Calu3 (cell line): Measurements from ENCODE around the gene GNAI2. TPM values are rescaled to one million over a fixed set of nuclear protein-coding genes. Genes with fewer than 3 reads are reported as not detected.
A peak's percentile ranks its signal among the peaks of the same experiment; 100 is the strongest.

Source experiments
- BruUV-seq: library from RNA; stranded (reverse); fragments of 400-500 nt; replicated peaks from 2 replicates; lab custom pipeline; 2021; lab: Mats Ljungman, UMichigan
- CTCF ChIA-PET: fragments of 300-600 bp; sonication (Branson Sonifier 250); formaldehyde crosslinking; loops from one replicate; lab custom pipeline; 2022; ENCODE audit warnings: antibody characterized with exemption; lab: Charles Lee
- DNase-seq: peaks from one replicate; pipeline ENCODE4 v3.0.0; 2022
- H3K27ac Mint-ChIP-seq: one replicate; pipeline ENCODE4 v1.8.0; 2022; ENCODE audit warnings: mixed read lengths; ENCODE audit not compliant: unreplicated experiment
- H3K27me3 Mint-ChIP-seq: one replicate; pipeline ENCODE4 v1.8.0; 2022; ENCODE audit warnings: mixed read lengths; ENCODE audit not compliant: unreplicated experiment
- H3K36me3 Mint-ChIP-seq: one replicate; pipeline ENCODE4 v1.8.0; 2022; ENCODE audit warnings: mild to moderate bottlenecking, moderate library complexity, mixed read lengths; ENCODE audit not compliant: insufficient read depth, unreplicated experiment
- H3K4me1 Mint-ChIP-seq: one replicate; pipeline ENCODE4 v1.8.0; 2022; ENCODE audit warnings: mild to moderate bottlenecking, low read depth, mixed read lengths; ENCODE audit not compliant: unreplicated experiment
- H3K4me3 Mint-ChIP-seq: one replicate; pipeline ENCODE4 v1.8.0; 2022; ENCODE audit warnings: mild to moderate bottlenecking, low read depth, moderate library complexity, mixed read lengths; ENCODE audit not compliant: unreplicated experiment
- H3K9me3 Mint-ChIP-seq: one replicate; pipeline ENCODE4 v1.8.0; 2022; ENCODE audit warnings: low read depth, mixed read lengths; ENCODE audit not compliant: unreplicated experiment
- intact Hi-C: fragments of 100-400 bp; cut with micrococcal nuclease; formaldehyde crosslinking; loops from one replicate; pipeline ENCODE4 v1.10.0; 2022; ENCODE audit not compliant: unreplicated experiment
- total RNA-seq: library from RNA; stranded (reverse); gene quantifications from 2 replicates; pipeline ENCODE4 v1.2.3, GENCODE V29; 2022
- TF ChIP-seq, protein P1 (sequence below): fragments of 200-600 bp; IDR thresholded peaks from one replicate; pipeline ENCODE4 v1.8.0; 2022; ENCODE audit warnings: antibody characterized with exemption; ENCODE audit not compliant: unreplicated experiment

The GNAI2 gene
- total RNA-seq, 1 experiment from 2014 or later = 102 TPM

DNA sequence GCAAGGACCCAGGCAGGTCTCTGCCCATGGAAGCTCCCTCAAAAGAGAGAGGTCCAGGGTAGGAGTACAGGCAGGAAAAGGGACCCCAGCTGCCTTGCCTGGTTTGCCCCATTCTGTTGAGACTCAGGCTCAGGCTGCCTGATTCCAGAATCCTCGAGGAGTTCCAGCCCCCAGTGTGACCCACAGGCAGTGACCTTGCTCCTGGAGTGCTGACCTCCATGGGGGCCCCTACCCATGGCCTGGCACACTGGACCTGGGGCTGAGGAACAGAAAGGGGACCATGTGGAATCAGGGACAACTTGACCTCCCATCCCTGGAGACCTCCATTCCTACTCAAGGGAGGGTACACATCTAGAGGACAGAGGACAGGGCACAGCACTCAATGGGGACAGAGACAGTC lies 29.6 kb downstream of the GNAI2 start:
- H3K4me1 Mint-ChIP-seq = peaks cover 57% of the 10 kb centered on the region

DNA sequence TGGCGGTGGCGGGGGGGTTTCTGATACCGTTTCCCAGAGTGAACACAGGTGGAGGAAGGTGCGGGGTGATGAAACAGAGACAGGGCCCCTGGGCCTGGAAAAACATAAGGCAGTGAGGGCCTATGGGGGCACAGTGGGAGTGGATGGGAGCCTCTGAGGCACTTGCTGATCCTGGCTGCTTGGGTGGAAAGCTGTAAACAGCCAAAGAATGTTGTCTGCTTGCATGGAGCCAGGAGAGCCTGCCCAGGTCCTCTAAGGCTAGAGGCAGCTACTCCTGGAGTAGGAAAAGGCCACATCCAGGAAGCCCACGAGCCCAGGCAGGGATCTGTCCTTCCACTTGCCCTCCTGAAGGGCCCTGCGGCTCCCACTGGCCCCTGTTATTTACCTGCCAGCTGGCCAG lies 30.0 kb downstream of the GNAI2 start:
- TF ChIP-seq, protein P1, sequence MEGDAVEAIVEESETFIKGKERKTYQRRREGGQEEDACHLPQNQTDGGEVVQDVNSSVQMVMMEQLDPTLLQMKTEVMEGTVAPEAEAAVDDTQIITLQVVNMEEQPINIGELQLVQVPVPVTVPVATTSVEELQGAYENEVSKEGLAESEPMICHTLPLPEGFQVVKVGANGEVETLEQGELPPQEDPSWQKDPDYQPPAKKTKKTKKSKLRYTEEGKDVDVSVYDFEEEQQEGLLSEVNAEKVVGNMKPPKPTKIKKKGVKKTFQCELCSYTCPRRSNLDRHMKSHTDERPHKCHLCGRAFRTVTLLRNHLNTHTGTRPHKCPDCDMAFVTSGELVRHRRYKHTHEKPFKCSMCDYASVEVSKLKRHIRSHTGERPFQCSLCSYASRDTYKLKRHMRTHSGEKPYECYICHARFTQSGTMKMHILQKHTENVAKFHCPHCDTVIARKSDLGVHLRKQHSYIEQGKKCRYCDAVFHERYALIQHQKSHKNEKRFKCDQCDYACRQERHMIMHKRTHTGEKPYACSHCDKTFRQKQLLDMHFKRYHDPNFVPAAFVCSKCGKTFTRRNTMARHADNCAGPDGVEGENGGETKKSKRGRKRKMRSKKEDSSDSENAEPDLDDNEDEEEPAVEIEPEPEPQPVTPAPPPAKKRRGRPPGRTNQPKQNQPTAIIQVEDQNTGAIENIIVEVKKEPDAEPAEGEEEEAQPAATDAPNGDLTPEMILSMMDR = no peak
- Mint-ChIP-seq H3K36me3 (peaks cover 37% of the 10 kb centered on the region), H3K27me3 (no peaks in the 10 kb centered on the region), H3K4me3 (no peak overlapping the region), H3K9me3 (no peaks in the 10 kb centered on the region), H3K4me1 (peaks cover 62% of the 10 kb centered on the region), H3K27ac (peak overlapping the region; percentile 80)
- CTCF ChIA-PET = interaction anchor here (0.6 kb wide), 1 partner anchor 81 kb away, joined by 3 read pairs; no protein-coding TSS in a partner anchor
- no peak for DNase-seq
- BruUV-seq = no TSS peak
- intact Hi-C loops = no loop called here

More for the DNA sequence above, 29.6 kb downstream of the GNAI2 start:
- no peak overlapping the region for H3K4me3 Mint-ChIP-seq
- TF ChIP-seq, protein P1 = no peak
- no peaks in the 10 kb centered on the region for H3K9me3 Mint-ChIP-seq
- intact Hi-C loops = no loop called here
- H3K36me3 Mint-ChIP-seq = peaks cover 40% of the 10 kb centered on the region
- no peaks in the 10 kb centered on the region for H3K27me3 Mint-ChIP-seq
- DNase-seq = no peak
- peak overlapping the region; percentile 80 for H3K27ac Mint-ChIP-seq
- no TSS peak for BruUV-seq
- CTCF ChIA-PET = interaction anchor here (0.6 kb wide), 1 partner anchor 81 kb away, joined by 3 read pairs; no protein-coding TSS in a partner anchor

DNA sequence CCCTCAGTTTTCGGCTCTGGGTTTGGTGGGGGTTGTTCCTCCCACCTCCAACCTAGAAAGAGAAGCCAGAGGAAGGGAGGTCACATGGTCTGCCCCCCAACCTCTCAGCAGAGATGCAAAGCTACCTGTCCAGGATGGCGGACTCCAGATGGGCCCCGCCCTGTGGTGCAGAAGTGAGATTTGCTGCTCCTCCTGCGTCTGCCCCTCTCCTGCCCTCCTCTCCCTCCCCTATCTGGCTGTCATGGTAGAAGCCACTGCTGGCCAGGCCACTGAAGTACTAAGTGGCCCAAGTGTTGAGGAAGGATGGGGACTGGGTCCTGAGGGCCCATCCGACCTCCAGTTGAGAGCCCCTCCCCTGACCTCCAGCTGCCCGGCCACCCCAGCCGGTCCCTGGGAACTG lies 30.8 kb downstream of the GNAI2 start:
- intact Hi-C loops = no loop called here
- Mint-ChIP-seq H3K4me1 (peaks cover 70% of the 10 kb centered on the region), H3K9me3 (no peaks in the 10 kb centered on the region), H3K27ac (no peak overlapping the region), H3K27me3 (no peaks in the 10 kb centered on the region), H3K36me3 (peaks cover 38% of the 10 kb centered on the region), H3K4me3 (no peak overlapping the region)
- DNase-seq = no peak
- BruUV-seq = TSS peak; percentile 21
- CTCF ChIA-PET = no interaction called here
- TF ChIP-seq, protein P1 = no peak

DNA sequence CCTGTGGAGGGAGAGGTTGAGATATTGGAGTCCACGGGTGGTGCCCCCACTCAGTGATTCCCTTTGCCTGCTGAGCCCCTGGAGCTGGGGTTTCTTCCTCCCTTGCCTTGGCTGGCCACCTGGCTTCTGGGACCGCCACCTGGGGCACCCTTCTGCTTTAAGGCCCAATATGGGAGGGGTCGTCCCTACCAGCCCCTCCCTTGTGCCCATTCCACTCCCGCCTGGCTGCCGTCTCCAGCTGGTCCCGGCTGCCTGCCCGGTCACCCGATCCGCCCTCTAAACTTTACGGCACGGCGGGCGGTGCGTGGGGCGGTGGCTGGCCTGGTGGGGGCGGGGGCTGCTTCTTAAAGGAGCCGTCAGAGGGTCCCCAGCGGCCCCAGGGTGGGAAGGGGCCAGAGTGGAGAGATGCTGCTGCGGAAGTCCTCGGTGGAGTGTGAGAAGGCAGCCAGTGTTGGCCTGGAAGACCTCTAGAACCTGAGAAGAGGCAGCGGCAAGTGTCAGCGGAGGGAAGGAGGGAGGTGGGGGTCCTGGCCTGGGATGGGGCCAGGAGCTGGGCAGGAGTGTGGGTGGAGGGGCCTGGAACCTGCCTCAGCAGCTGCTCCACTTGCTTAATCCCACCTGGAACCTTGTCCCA lies 31.4 kb downstream of the GNAI2 start:
- TF ChIP-seq, protein P1 = no peak
- CTCF ChIA-PET = no interaction called here
- Mint-ChIP-seq H3K9me3 (no peaks in the 10 kb centered on the region), H3K36me3 (peaks cover 40% of the 10 kb centered on the region), H3K27me3 (no peaks in the 10 kb centered on the region), H3K27ac (peak overlapping the region; percentile 44), H3K4me1 (peaks cover 75% of the 10 kb centered on the region), H3K4me3 (no peak overlapping the region)
- DNase-seq = no peak
- intact Hi-C loops = no loop called here
- no TSS peak for BruUV-seq
